IMR-90 (cell line): ENCODE results near the gene METTL8. TPM values are rescaled to one million over a fixed set of nuclear protein-coding genes. Genes with fewer than 3 reads are reported as not detected.

ENCODE experiments used
- ATAC-seq: fragments of 200-7000 bp; cut with Tn5 transposase; 2 replicates; pipeline ENCODE4 v1.9.1; 2020; ENCODE audit warnings: low read depth, mild to moderate bottlenecking, moderate library complexity
- BruUV-seq: library from RNA; stranded (reverse); fragments of 400-500 nt; replicated peaks from 2 replicates; lab custom pipeline; 2021; lab: Mats Ljungman, UMichigan
- CTCF ChIA-PET: fragments of 300-600 bp; formaldehyde crosslinking; extraction: SDS; loops from one replicate; lab custom pipeline; 2021; ENCODE audit warnings: antibody characterized with exemption; lab: Yijun Ruan, JAX
- POLR2A ChIA-PET: fragments of 300-600 bp; sonication (Branson Sonifier 250); formaldehyde crosslinking; loops from one replicate; lab custom pipeline; 2022; ENCODE audit warnings: antibody characterized with exemption; ENCODE audit not compliant: unreplicated experiment; lab: Charles Lee
- DNase-seq: peaks from one replicate; pipeline ENCODE4 v3.0.0; 2013
- H2AFZ ChIP-seq: replicated peaks from 2 replicates; pipeline ENCODE3; 2013; ENCODE audit warnings: low read length, mild to moderate bottlenecking; ENCODE audit not compliant: poor library complexity
- H2AK5ac ChIP-seq: 2 replicates; pipeline ENCODE4 v1.6.1; 2013; ENCODE audit warnings: low read depth, low read length, inconsistent platforms
- H2AK9ac ChIP-seq: replicated peaks from 2 replicates; pipeline ENCODE3; 2013; ENCODE audit warnings: mild to moderate bottlenecking, low read depth, low read length, moderate library complexity; ENCODE audit not compliant: poor library complexity
- H2BK120ac ChIP-seq: 2 replicates; pipeline ENCODE4 v1.6.1; 2013; ENCODE audit warnings: low read depth, low read length, inconsistent platforms
- H2BK15ac ChIP-seq: 3 replicates; pipeline ENCODE4 v1.6.1; 2013; ENCODE audit warnings: low read depth, low read length, inconsistent platforms
- H2BK20ac ChIP-seq: 2 replicates; pipeline ENCODE4 v1.6.1; 2013; ENCODE audit warnings: low read depth, mild to moderate bottlenecking, inconsistent platforms, low read length, moderate library complexity
- H2BK5ac ChIP-seq: 2 replicates; pipeline ENCODE4 v1.6.1; 2013; ENCODE audit warnings: mild to moderate bottlenecking, low read depth, low read length, inconsistent platforms; ENCODE audit not compliant: poor library complexity, severe bottlenecking
- H3K14ac ChIP-seq: replicated peaks from 2 replicates; pipeline ENCODE4 v1.6.1; 2013; ENCODE audit warnings: low read depth, low read length, inconsistent platforms
- H3K18ac ChIP-seq: 2 replicates; pipeline ENCODE4 v1.6.1; 2013; ENCODE audit warnings: low read depth, low read length, control low read depth
- H3K23ac ChIP-seq: 2 replicates; pipeline ENCODE4 v1.6.1; 2013; ENCODE audit warnings: low read depth, low read length, inconsistent platforms
- H3K27ac ChIP-seq: 2 replicates; pipeline ENCODE4 v1.5.1; 2013; ENCODE audit warnings: mild to moderate bottlenecking, control low read depth, low read length; ENCODE audit not compliant: insufficient read depth
- H3K27me3 ChIP-seq: 2 replicates; pipeline ENCODE4 v1.6.1; 2013; ENCODE audit warnings: low read length; ENCODE audit not compliant: control insufficient read depth, insufficient read depth
- H3K36me3 ChIP-seq: 2 replicates; pipeline ENCODE4 v1.6.1; 2013; ENCODE audit warnings: low read length, mixed read lengths; ENCODE audit not compliant: control insufficient read depth, insufficient read depth
- H3K4ac ChIP-seq: 2 replicates; pipeline ENCODE4 v1.6.1; 2013; ENCODE audit warnings: low read depth, low read length, inconsistent platforms
- H3K4me1 ChIP-seq: 2 replicates; pipeline ENCODE4 v1.6.1; 2013; ENCODE audit warnings: low read length, mixed read lengths; ENCODE audit not compliant: control insufficient read depth, insufficient read depth
- H3K4me2 ChIP-seq: 2 replicates; pipeline ENCODE4 v1.6.1; 2013; ENCODE audit warnings: low read depth, mild to moderate bottlenecking, control low read depth, low read length, moderate library complexity
- H3K4me3 ChIP-seq: 2 replicates; pipeline ENCODE4 v1.5.1; 2013; ENCODE audit warnings: low read depth, mild to moderate bottlenecking, control low read depth, low read length, moderate library complexity; ENCODE audit not compliant: insufficient read depth
- H3K56ac ChIP-seq: 2 replicates; pipeline ENCODE4 v1.6.1; 2013; ENCODE audit warnings: low read length, inconsistent platforms; ENCODE audit not compliant: insufficient read depth; ENCODE audit errors: extremely low read depth
- H3K79me1 ChIP-seq, 2 experiments: 2 replicates each; pipeline ENCODE4 v1.6.1; 2013; ENCODE audit warnings: low read length in 2 of 2, inconsistent platforms in 1 of 2, low read depth in 1 of 2
- H3K9ac ChIP-seq: 2 replicates; pipeline ENCODE4 v1.6.1; 2013; ENCODE audit warnings: low read depth, low read length, control low read depth
- H3K9me1 ChIP-seq: 2 replicates; pipeline ENCODE4 v1.6.1; 2013; ENCODE audit warnings: low read length, inconsistent platforms; ENCODE audit not compliant: insufficient read depth
- H3K9me3 ChIP-seq: 2 replicates; pipeline ENCODE4 v1.6.1; 2013; ENCODE audit warnings: low read length; ENCODE audit not compliant: control insufficient read depth, insufficient read depth
- H4K20me1 ChIP-seq: 2 replicates; pipeline ENCODE4 v1.6.1; 2013; ENCODE audit warnings: low read length, inconsistent platforms; ENCODE audit not compliant: insufficient read depth
- H4K5ac ChIP-seq: 2 replicates; pipeline ENCODE4 v1.6.1; 2013; ENCODE audit warnings: mild to moderate bottlenecking, low read depth, low read length, control low read depth
- H4K8ac ChIP-seq, 2 experiments: 2 replicates each; pipeline ENCODE4 v1.6.1; 2013; ENCODE audit warnings: low read depth in 2 of 2, low read length in 2 of 2, control low read depth in 1 of 2, inconsistent platforms in 1 of 2
- H4K91ac ChIP-seq: 2 replicates; pipeline ENCODE4 v1.6.1; 2013; ENCODE audit warnings: low read depth, low read length, inconsistent platforms; ENCODE audit not compliant: insufficient read depth
- BHLHE40 ChIP-seq: fragments of 150-350 bp; IDR thresholded peaks from 2 replicates; pipeline ENCODE4 v1.6.1; 2016; ENCODE audit warnings: mild to moderate bottlenecking, low read depth, low read length
- NFE2L2 ChIP-seq: fragments of 150-350 bp; IDR thresholded peaks from 2 replicates; pipeline ENCODE4 v1.6.1; 2016; ENCODE audit warnings: low read depth, mild to moderate bottlenecking, low read length
- RCOR1 ChIP-seq: IDR thresholded peaks from 2 replicates; pipeline ENCODE4 v1.6.1; 2012; ENCODE audit warnings: mild to moderate bottlenecking, low read length, improper control_type of control experiment; ENCODE audit not compliant: insufficient replicate concordance
- WGBS, 2 experiments: methylation state at CpG; one replicate each; pipeline versions ENCODE4 v1.1.5 to v1.1.7; 2013; ENCODE audit warnings: missing lambda C conversion rate in 2 of 2; ENCODE audit not compliant: insufficient read length in 1 of 2; ENCODE audit errors: extremely low coverage in 2 of 2; 5-methylcytosine and 5-hydroxymethylcytosine counted together
- dilution Hi-C: fragments of 300-500 bp; cut with HindIII; formaldehyde crosslinking; loops from one replicate; pipeline ENCODE4 v1.14.3; 2018; ENCODE audit warnings: low sequenced_read_pairs; ENCODE audit not compliant: unreplicated experiment
- in situ Hi-C: fragments of 300-500 bp; cut with MboI; formaldehyde crosslinking; loops from 3 replicates; pipeline ENCODE4 v1.14.3; 2019; ENCODE audit warnings: low sequenced_read_pairs, inconsistent platforms, mixed read lengths
- intact Hi-C: fragments of 100-400 bp; cut with micrococcal nuclease; formaldehyde crosslinking; loops from 2 replicates; pipeline ENCODE4 v1.10.0; 2022
- polyA plus RNA-seq, 3 experiments: library from polyadenylated mRNA; depleted of rRNA; stranded (reverse); fragments of >200 nt; gene quantifications; 2 replicates each; pipeline ENCODE4 v1.2.3, GENCODE V29; 2012; ENCODE audit warnings: low replicate concordance in 1 of 3
- total RNA-seq: library from RNA; depleted of rRNA; stranded (reverse); fragments of >200 nt; gene quantifications from 2 replicates; pipeline ENCODE4 v1.2.3, GENCODE V29; 2012
- TF ChIP-seq, protein P1 (sequence below): conservative IDR thresholded peaks from 2 replicates; pipeline ENCODE4 v1.5.1; 2012; ENCODE audit warnings: mild to moderate bottlenecking, low read depth, low read length, improper control_type of control experiment

Gene METTL8
- total and polyA plus RNA-seq, 2 of the 4 experiments (the other 2 are of a cell fraction): 6.9 to 10.6 TPM

- Histone ChIP-seq H3K79me1 (no peaks in the 10 kb centered on the region), H3K4ac (no peak overlapping the region), H3K56ac (no peak overlapping the region), H3K27me3 (no peaks in the 10 kb centered on the region), H3K23ac (no peak overlapping the region), H2BK15ac (no peak overlapping the region), H2AK5ac (no peak overlapping the region), H2AK9ac (no peak overlapping the region), H2BK20ac (no peak overlapping the region), H3K36me3 (no peaks in the 10 kb centered on the region), H2AFZ (no peak overlapping the region), H2BK120ac (no peak overlapping the region), H4K5ac (no peak overlapping the region), H4K20me1 (no peaks in the 10 kb centered on the region), H3K4me3 (no peak overlapping the region), H3K27ac (no peak overlapping the region), H3K9me3 (peaks cover 3% of the 10 kb centered on the region; the same call in 1 of the 2 replicates), H4K91ac (no peak overlapping the region), H3K4me1 (peaks cover 8% of the 10 kb centered on the region), H3K14ac (no peak overlapping the region), H4K8ac (no peak overlapping the region), H3K9ac (no peak overlapping the region), H2BK5ac (no peak overlapping the region), H3K18ac (no peak overlapping the region), H3K9me1 (no peaks in the 10 kb centered on the region; the same call in 1 of the 2 replicates), H3K4me2 (no peak overlapping the region)
- intact Hi-C loops: no loop called here
- in situ Hi-C loops: no loop called here
- POLR2A ChIA-PET: no interaction called here
- dilution Hi-C loops: no loop called here
- no TSS peak for BruUV-seq
- no peak for ATAC-seq
- 78% methylated on average over 1 of the region's 7 CpGs; no CpG with 5 or more reads in 1 of the 2 experiments for WGBS, 2 experiments
- no peak for DNase-seq
- CTCF ChIA-PET: interaction anchor here (0.6 to 1.2 kb wide), 3 partner anchors 17 to 153 kb away, joined by 3 read pairs; no protein-coding TSS in a partner anchor
- no peak for TF ChIP-seq BHLHE40
- no peak for TF ChIP-seq NFE2L2
- TF ChIP-seq, protein P1, sequence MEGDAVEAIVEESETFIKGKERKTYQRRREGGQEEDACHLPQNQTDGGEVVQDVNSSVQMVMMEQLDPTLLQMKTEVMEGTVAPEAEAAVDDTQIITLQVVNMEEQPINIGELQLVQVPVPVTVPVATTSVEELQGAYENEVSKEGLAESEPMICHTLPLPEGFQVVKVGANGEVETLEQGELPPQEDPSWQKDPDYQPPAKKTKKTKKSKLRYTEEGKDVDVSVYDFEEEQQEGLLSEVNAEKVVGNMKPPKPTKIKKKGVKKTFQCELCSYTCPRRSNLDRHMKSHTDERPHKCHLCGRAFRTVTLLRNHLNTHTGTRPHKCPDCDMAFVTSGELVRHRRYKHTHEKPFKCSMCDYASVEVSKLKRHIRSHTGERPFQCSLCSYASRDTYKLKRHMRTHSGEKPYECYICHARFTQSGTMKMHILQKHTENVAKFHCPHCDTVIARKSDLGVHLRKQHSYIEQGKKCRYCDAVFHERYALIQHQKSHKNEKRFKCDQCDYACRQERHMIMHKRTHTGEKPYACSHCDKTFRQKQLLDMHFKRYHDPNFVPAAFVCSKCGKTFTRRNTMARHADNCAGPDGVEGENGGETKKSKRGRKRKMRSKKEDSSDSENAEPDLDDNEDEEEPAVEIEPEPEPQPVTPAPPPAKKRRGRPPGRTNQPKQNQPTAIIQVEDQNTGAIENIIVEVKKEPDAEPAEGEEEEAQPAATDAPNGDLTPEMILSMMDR: no peak
- TF ChIP-seq RCOR1: no peak
Observed at GRCh38 chr2:171316755-171317337, 116.9 kb downstream of the METTL8 start.
